H1 (cell line): ENCODE data around the gene SCGB2B2. TPM values are rescaled to one million over a fixed set of nuclear protein-coding genes. Genes with fewer than 3 reads are reported as not detected.

Source experiments
- CHD2 ChIP-seq: IDR thresholded peaks from 2 replicates; pipeline ENCODE4 v1.6.1; 2012; ENCODE audit warnings: low read length, improper control_type of control experiment
- SRF ChIP-seq: IDR thresholded peaks from 2 replicates; pipeline ENCODE4 v1.6.1; 2011; ENCODE audit warnings: mild to moderate bottlenecking, low read depth, low read length, moderate library complexity
- polyA plus RNA-seq, 7 experiments: library from polyadenylated mRNA; depleted of rRNA in 3 of 7; stranded (reverse) in 5 of 7; unstranded in 2 of 7; fragments of >200 nt in 5 of 7; fragments of 200-250 nt in 2 of 7; gene quantifications; 1 replicate in 5 of 7; 2 replicates in 1 of 7; 4 replicates in 1 of 7; pipeline versions ENCODE4 v1.2.1 to v1.2.3, GENCODE V29; 2011 to 2013; ENCODE audit warnings: missing spikeins in 2 of 7, mixed read lengths in 2 of 7
- total RNA-seq: library from RNA; stranded (reverse); fragmentation: NEBNext Ultra II Directional; extraction: Animal tissue kit (Norgen Biotek cat#: 25700); gene quantifications from 2 replicates; pipeline ENCODE4 v1.2.1, GENCODE V29; 2021

Gene SCGB2B2
- total and polyA plus RNA-seq, 2 of the 8 experiments (the other 6 are each of a cell fraction or from before 2014, with no cell fraction given): 0.09 TPM; not detected in 1

GRCh38 chr19:34677386-34678084, 576 bp upstream of the SCGB2B2 start, which contains the start of gene ZNF302 (continued):
- TF ChIP-seq CHD2: peak; percentile 94
- TF ChIP-seq SRF: no peak
